GM19438 (cell line): ENCODE data around the gene CHKA.
"Not testable (repeated sequence)": the region's sequence is repeated elsewhere in the genome, so short reads cannot be mapped to it uniquely, and the experiment has no call there.

Experiments used
- ATAC-seq: cut with Tn5 transposase; IDR thresholded peaks from one replicate; pipeline ENCODE4 v1.9.1; 2021; ENCODE audit warnings: low read depth; ENCODE audit not compliant: unreplicated experiment

CHKA gene

DNA sequence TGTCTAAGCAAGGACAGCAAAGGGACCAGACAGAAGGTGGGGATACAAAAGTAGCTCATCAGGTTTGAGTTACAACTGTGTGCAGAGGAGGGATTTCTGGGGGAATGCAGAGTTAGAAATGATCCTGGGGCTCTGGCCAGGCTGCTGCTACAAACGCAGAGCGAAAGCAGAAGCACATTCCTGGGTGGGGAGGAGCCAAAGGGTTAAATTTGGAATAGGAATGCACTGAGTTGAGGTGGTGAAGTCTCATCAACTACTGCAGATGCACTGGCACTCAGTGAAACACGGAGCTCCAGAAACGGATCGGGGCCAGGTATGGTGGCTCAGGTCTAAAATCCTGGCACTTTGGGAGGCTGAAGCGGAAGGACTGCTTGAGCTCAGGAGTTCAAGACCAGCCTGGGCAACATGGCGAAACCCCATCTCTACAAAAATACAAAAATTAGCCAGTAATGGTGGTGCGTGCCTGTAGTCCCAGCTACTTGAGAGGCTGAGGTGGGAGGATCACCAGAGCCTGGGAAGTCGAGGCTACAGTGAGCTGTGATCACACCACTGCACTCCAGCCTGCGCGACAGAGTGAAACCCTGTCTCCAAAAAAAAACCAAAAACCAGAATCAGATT, 3.2 kb downstream of the CHKA start:
- no peak for ATAC-seq

DNA sequence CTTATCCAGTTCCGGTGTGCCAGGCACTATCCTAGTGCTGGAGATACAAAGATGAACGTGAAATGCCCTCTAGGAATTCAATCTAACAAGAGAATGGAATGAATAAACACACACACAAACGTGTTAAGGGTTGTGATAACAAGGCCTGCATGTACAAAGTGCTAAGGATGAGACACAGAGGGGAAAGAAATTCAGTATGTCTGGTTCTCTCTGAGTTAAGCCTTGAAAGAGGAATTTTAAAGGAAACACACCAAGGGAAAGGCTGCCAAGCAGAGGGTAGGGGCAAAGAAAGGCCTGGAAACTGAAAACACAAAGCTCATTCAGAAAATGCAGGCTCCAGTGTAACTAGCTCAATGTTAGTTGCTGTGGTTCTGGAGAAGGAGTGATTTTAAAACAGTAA, 4.2 kb downstream of the CHKA start:
- no peak for ATAC-seq

DNA sequence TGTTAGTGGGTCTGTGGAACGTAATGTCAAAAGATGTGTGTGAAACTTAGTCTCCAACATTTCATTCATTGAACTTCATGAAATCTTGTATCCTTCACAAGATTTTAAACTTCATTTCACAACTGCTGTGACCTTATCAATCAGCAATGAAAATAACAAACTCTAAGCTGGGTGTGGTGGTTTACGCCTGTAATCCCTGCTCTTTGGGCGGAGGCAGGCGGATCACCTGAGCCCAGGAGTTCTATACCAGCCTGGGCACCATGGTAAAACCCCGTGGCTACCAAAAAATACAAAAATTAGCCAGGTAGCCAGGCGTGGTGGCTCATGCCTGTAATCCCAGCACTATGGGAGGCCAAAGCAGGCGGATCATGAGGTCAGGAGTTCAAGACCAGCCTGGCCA, 5.1 kb downstream of the CHKA start:
- ATAC-seq, result no peak

DNA sequence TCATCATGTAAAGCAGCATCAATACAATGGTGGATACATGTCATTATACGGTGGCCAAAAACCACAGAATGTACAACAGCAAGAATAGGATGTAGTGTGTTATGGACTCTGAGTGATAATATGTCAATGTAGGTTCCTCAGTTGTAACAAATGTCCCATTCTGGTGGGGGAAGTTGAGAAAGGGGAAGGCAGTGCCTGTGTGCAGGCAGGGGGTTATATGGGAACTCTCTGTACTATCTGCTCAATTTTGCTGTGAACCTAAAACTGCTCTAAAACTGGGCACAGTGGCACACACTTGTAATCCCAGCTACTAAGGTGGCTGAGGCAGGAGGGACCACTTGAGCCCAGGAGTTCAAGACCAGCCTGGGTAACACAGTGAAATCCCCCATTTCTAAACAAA, 5.9 kb downstream of the CHKA start:
- ATAC-seq, result no peak

DNA sequence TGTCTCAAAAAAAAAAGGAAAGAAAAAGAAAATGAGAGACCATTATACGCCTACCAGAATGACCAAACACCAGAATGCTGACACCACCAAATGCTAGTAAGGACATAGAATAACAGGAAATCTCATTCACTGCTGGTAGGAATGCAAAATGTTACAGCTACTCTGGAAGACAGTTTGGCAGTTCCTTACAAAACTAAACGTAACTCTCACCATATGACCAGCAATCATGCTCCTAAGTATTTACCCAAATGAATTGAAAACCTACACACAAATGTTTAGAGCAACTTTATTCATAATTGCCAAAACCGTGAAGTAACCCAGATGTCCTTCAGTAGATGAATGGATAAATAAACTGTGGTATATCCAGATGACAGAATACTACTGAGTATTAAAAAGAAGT, 7.2 kb downstream of the CHKA start:
- no peak for ATAC-seq

DNA sequence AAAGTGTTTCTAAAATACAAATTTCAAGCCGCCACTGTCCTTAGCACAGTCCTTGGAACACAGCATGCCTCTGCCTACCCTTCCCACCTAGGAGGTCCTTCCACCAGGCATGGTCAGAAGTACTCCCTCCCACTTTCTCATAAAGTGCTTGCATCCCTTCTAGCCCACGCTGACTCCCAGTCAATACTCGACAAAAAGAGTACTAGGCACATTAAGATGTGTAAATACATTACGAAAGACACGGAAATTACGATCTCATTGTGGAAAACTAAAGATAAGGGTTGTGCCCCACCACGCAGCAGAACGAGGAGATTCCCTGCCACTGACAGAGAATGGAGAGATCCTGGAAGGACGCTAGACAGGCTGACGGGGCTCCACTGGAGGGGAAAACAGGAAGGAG, 13.5 kb downstream of the CHKA start:
- no peak for ATAC-seq

DNA sequence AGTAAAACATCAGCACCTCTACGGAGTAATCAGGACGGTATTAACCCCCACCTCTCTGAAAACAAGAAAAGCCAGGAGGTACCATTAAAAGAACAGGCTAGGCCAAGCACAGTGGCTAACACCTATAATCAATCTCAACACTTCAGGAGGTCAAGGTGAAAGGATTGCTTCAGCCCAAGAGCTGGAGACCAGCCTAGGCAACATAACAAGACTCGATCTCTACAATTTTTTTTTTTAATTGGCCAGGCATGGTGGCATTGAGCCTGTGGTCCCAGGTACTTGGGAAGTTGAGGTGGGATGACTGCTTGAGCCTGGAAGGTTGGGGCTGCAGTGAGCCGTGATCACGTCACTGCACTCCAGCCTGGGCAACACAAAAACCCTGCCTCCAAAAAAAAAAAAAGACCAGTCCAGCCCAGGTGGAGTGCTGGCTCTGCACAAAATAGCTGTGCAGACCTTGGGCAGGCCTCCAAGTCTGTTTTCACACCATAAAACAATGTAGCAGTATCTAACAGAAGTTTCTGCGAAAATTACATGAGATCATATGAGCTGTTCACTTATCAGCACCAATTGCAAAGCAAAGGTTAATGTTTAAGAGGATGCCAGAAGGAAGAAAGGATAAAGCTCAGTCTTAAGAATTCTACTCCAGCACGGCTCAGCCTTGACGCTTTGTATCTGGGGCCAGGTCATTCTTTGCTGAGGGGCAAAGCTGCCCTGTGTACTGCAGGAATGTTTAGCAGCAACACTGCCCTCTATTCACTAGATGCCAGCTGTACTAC, 14.8 kb downstream of the CHKA start:
- ATAC-seq, result no peak

DNA sequence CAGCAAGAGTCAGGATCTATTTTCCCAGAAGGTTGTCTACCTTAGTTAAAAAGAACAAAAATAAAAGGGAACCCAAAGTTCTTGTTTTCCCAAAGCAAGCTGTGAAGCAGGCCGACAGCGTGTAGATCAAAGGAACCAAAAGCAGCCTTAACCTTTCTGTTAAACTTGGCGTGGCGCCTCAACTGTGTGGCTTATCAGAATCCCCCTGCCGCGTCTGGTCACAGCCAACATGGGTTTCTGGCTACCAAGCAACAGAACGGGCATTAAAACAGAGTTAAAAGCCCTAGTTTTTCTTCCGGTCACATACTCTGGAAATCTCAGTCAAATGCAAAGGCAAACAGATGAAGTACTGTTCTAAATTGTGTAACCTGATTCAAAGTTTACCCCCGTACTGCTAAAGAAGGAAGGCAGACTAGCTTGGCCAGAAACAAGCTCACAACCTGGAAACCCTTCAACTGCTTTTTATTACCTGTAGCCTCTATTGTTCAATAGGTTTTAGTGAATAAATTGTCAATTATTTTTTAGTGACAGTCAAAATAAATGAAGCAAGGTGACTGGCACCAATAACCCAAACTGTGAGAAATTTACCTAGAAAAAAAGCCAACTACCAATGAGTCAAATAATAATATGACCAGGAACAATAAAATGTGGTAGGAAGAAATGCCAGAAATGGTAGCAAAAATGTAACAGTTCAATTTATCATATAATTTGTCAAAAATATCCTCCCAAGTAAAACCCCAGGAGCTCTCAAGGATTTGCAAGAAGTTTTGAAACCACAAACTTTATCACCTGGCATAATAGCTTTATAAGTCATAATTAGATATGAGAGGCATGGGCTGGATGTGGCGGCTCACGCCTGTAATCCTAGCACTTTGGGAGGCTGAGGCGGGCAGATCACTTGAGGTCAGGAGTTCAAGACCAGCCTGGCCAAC, 21.4 kb downstream of the CHKA start:
- no peak for ATAC-seq

DNA sequence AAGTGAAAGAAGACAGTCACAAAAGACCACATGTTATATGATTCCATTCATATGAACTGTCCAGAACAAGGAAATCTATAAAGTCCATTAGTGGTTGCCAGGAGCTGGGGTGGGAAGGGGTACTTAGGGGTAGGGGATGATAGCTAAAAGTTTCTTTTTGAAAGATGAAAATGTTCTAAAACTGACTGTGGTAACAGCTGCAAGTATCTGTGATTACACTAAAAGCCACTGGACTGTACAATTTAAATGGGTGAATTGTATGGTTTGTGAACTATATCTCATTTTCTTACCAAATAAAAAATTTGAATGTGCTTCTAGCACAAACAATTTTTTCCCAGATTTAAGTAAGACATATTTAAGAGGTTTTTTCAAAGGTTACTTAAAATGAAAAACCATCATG, 22.1 kb downstream of the CHKA start:
- no peak for ATAC-seq

DNA sequence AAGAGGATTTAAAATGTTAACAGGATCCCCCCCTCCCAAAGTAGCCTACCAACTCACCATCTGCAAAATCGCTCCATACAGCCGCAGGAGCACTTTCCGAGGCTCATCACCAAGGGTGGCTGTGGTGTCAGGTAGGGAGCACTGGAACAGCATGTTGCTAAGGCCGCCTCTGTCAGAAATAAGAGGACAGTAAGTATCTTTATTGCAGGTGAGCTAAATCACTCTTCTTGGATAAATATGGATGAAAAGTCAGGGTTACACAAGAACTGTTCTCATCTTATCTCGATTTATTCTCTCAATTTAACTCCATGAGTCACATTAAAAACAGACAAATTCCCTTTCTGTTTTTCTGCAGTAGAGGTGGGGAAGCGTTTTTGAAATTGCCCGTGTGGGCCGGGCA, 24.2 kb downstream of the CHKA start:
- no peak for ATAC-seq

DNA sequence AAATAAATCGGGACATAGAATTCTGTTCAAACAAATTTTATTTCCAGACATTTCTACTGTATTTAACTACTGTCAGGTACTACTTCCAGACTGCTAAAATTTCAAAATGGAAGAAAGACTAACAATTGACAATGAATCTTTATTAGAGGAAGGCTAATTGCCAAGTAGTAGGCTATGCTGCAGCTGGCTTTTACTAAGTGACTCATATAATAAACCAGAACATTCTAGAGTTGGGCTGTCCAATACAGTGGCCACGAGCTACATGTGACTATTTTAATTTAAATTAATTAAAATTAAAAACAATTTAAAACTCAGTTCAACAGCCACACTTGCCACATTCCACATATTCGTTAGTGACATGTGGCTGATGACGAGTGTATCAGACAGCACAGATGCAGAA, 27.6 kb downstream of the CHKA start:
- ATAC-seq, result no peak

DNA sequence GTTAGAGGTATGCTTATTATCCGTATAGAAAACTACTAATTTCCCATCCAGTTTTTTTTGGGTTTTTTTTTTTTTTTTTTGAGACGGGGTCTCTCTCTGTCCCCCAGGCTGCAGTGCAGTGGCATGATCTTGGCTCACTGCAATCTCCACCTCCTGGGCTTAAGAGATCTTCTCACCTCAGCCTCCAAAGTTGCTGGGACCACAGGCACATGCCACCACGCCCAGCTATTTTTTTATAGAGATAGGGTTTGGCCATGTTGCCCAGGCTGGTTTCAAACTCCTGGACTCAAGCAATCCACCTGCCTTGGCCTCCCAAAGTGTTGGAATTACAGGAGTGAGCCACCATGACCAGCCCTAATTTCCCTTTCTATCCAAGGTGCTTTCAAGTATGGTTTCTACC, 28.2 kb downstream of the CHKA start:
- ATAC-seq, result not testable (repeated sequence)

DNA sequence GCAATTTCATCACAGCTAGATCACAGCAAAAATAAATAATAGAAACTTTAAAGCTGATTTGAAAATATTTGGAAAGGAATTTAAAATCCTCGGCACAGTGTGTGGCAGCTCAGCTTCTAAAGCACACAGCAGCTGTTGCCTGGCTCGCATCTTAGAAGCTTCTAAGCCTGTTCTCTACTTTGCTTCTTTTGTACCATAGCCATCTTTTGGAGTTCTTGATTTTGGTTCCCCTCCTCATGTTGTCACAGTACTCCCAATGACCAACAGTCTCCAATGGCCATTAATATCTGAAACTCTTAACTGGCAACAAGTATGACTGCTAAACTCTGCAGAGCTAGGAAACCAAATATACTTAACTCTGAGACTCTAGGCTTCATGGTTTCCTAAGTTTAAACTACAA, 28.8 kb downstream of the CHKA start:
- no peak for ATAC-seq

DNA sequence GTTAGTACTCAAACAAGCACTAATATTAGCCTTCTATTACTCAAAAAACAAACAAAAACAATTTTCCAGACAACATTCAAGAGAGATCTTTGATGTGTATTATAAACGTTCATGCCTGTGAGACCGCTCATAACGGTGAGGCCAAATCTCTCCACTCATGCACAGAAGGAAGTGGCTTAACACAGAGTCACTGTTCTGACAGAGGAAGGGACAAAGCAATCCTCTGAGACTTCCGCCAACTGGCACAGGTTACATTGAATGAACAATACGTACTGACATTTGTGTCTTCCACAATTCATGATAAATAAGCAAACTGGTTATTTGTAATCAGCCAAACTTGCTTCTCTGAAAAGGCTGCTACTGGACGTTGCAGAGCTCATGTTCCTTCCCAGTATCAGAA, 30.5 kb downstream of the CHKA start:
- no peak for ATAC-seq

DNA sequence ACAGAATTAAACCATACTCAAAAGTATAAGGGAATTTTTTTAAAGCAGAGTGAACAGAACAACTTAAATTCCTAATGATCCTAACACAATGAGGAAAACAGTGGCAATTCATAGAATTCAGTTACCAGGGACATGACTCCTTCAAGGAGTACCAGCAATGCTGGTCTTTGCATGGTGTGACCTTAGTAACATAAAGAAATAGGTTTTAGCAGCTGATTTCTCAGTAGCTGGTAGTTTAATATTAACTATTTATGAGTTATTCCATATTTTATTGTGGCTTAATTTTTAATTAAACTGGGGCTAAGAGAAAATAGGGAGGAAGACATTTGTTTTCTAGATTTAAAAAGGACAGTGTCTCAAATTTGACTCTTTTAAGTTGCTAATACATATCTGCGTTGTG, 30.9 kb downstream of the CHKA start:
- no peak for ATAC-seq

DNA sequence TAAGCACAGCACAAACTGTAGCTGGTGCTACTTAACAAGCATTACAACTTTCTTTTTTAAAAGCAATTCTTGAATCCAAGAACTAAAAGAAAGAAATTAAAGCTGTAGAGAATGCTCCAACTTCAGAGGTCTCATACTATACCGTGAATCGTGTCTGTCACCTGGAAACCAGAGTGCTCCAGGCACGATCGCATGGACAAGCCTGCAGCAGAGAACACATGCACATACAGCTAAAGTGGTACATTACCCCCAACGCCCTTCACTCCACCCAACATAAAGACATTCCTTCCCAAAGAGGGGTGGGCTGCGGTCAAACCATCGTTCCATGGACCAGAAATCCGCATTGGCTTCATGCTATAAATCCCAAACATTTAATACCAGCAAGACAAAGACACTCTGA, 31.5 kb downstream of the CHKA start:
- ATAC-seq, result no peak

DNA sequence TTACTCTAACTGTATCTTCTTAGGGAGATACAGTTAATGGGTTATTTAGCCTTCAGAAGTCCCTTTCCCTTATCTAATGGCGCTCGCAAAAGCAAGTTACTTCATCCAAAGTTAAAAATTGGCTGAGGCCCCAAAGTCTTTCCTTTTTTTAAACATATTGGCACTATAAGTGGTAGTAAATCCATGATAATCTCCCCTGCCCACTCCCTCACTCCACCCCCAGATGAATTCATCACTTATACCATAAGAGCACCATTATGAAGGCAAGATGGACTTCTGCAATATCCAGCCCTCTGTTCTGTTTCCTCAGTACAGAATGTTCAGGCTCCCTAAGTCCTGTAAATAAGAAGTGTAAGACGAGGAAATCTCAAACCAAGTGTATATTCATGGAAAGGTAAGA, 37.7 kb downstream of the CHKA start:
- no peak for ATAC-seq

DNA sequence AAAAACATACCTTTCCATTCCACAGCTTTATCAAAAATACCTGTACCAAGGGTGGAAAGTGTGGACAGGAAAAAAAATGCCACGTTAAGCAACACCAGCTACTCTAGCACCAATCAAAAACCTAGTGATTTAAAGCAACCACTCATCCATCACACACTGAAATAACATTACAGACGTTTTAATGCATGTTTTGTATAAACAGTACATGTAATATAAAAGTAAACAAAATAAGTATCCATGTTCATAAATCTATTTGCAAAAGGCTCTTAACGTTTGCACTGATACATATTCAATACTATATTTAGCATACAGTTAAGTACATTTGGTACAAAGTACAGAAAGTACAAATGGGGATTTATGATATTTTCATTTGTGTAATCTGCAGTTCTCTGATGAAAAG, 38.7 kb downstream of the CHKA start:
- no peak for ATAC-seq

DNA sequence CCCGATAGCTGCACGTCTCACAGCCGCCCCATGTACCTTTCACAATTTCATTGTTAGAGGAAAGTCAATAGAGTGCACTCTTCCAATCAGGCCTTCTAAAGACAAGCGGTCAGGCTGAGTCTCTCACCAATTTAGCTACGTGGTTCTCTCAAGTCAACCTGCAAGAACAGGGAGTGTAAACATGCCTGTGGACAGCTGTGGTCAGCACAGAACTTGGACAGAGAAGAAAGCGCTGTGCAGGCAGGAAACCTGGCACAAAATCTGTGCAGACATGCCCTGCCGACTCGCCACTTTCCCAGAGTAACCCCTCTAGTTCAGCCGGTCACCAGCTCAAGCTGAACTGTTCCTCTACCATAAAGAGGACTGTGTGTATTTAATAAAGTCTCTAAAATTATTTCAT, 39.5 kb downstream of the CHKA start:
- no peak for ATAC-seq

DNA sequence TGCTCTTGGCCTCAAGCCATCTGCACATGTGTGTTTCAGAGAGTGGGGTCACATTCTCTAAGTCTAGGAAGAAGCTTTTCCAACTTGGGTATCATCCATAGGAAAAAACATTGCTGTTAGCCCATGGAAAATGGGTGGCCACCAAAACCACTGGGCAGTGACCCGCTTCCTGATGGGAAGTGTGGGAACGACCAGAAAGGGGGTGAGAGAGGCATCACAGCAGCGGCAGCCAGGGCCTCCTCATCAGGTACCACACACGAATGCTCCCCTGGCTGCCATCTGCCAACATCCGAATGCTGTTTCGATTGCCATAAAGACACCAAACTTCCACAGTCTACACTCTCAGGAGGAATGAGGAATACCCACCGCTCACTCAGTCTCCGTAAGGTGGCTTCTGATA, 40.3 kb downstream of the CHKA start:
- ATAC-seq, result no peak
